Esophagus squamous epithelium (tissue), 5 donors: ENCODE results near the gene SHTN1. TPM values are rescaled to one million over a fixed set of nuclear protein-coding genes. Genes with fewer than 3 reads are reported as not detected.

Experiments used
- DNase-seq: peaks from one replicate; lab custom pipeline; 2025; lab: John Stamatoyannopoulos, UW
- H3K27ac ChIP-seq, 4 donors: fragments of 200-600 bp; sonication (generic); one replicate each; pipeline ENCODE4 v1.5.1; 2016 to 2019; ENCODE audit warnings: mild to moderate bottlenecking in 1 of 4
- H3K27me3 ChIP-seq, 4 donors: fragments of 200-600 bp; sonication (generic); 1 replicate in 3 of 4; 2 replicates in 1 of 4; pipeline versions ENCODE4 v1.5.1 to v1.6.0; 2017 to 2021; ENCODE audit warnings: antibody characterized with exemption in 1 of 4
- H3K36me3 ChIP-seq, 3 donors: fragments of 200-600 bp; sonication (generic); one replicate each; pipeline ENCODE4 v1.5.1; 2016 to 2019
- H3K4me1 ChIP-seq, 3 donors: fragments of 200-600 bp; sonication (generic); one replicate each; pipeline ENCODE4 v1.5.1; 2017 to 2019
- H3K4me3 ChIP-seq, 4 donors: fragments of 200-600 bp; sonication (generic); 1 replicate in 3 of 4; 2 replicates in 1 of 4; pipeline ENCODE4 v1.5.1; 2016 to 2019; ENCODE audit warnings: mild to moderate bottlenecking in 2 of 4, moderate library complexity in 1 of 4
- H3K9me3 ChIP-seq, 3 donors: fragments of 200-600 bp; sonication (generic); one replicate each; pipeline ENCODE4 v1.5.1; 2016 to 2019
- CTCF ChIP-seq, 6 experiments: fragments of 450-650 bp in 4 of 6; fragments of 200-600 bp in 2 of 6; sonication (generic) in 2 of 6; IDR thresholded peaks; one replicate each; pipeline ENCODE4 v1.5.1; 2016 to 2019; ENCODE audit warnings: antibody characterized with exemption in 6 of 6, mild to moderate bottlenecking in 4 of 6, moderate library complexity in 4 of 6
- POLR2A ChIP-seq, 4 donors: fragments of 450-650 bp; IDR thresholded peaks; one replicate each; pipeline ENCODE4 v1.6.1; 2017; ENCODE audit warnings: antibody characterized with exemption in 4 of 4, mild to moderate bottlenecking in 4 of 4, moderate library complexity in 3 of 4
- WGBS, 2 donors: methylation state at CpG; one replicate each; pipeline ENCODE4 v1.1.5; 2018; 5-methylcytosine and 5-hydroxymethylcytosine counted together
- intact Hi-C: fragments of 100-400 bp; cut with DNase I; formaldehyde crosslinking; loops from one replicate; pipeline ENCODE4 v1.15.0; 2022
- total RNA-seq, 4 donors: library from RNA; depleted of rRNA; stranded (reverse); fragments of >200 nt; gene quantifications; one replicate each; pipeline ENCODE4 v1.1.0, GENCODE V29; 2016
- donor health status: DM: yes; HTN: yes; CAD: no.

Gene SHTN1
- total RNA-seq, 4 donors from 2014 or later: 8.6 to 12.5 (median 10.2) TPM

GRCh38 chr10:116864436-116864835 is 140.6 kb downstream of the SHTN1 start:
- TF ChIP-seq CTCF (IDR thresholded peaks at IDR 0.05) (no peak), POLR2A (IDR thresholded peaks at IDR 0.05) (no peak)
- 57 to 82% methylated on average over 2 to 4 of the region's 4 CpGs for WGBS, 2 donors

GRCh38 chr10:116861796-116862195 is 143.2 kb downstream of the SHTN1 start:
- H3K27me3 ChIP-seq: no peaks in the 10 kb centered on the region
- H3K9me3 ChIP-seq: no peaks in the 10 kb centered on the region
- H3K4me3 ChIP-seq: no peak overlapping the region
- intact Hi-C loops: no loop called here
- no peak overlapping the region for H3K27ac ChIP-seq
- no peaks in the 10 kb centered on the region for H3K4me1 ChIP-seq
- no peaks in the 10 kb centered on the region for H3K36me3 ChIP-seq
- WGBS, 2 donors: 66 to 74% methylated on average over 2 of the region's 2 CpGs
- no peak for DNase-seq
- no peak for TF ChIP-seq POLR2A (IDR thresholded peaks at IDR 0.05)
- TF ChIP-seq CTCF (IDR thresholded peaks at IDR 0.05): no peak

More at GRCh38 chr10:116864436-116864835, 140.6 kb downstream of the SHTN1 start:
- Histone ChIP-seq H3K4me3 (no peak overlapping the region), H3K27me3 (no peaks in the 10 kb centered on the region), H3K36me3 (no peaks in the 10 kb centered on the region), H3K4me1 (no peaks in the 10 kb centered on the region), H3K27ac (no peak overlapping the region), H3K9me3 (no peaks in the 10 kb centered on the region)
- no peak for DNase-seq
- intact Hi-C loops: no loop called here

- Histone ChIP-seq H3K9me3 (no peaks in the 10 kb centered on the region), H3K4me1 (no peaks in the 10 kb centered on the region), H3K27me3 (peaks cover 0 to 6% (median 0%) of the 10 kb centered on the region in 4 donors), H3K36me3 (no peaks in the 10 kb centered on the region), H3K4me3 (no peak overlapping the region), H3K27ac (no peak overlapping the region)
- DNase-seq: no peak
- intact Hi-C loops: no loop called here
- TF ChIP-seq POLR2A (IDR thresholded peaks at IDR 0.05): no peak
- no peak for TF ChIP-seq CTCF (IDR thresholded peaks at IDR 0.05)
- WGBS, 2 donors: 87 to 94% methylated on average over 3 of the region's 3 CpGs
These were observed 147.8 kb downstream of the SHTN1 start for GRCh38 chr10:116857156-116857555.

- H3K4me3 ChIP-seq: no peak overlapping the region
- peaks cover 0 to 18% (median 4%) of the 10 kb centered on the region in 3 donors for H3K4me1 ChIP-seq
- TF ChIP-seq POLR2A (IDR thresholded peaks at IDR 0.05) (no peak), CTCF (IDR thresholded peaks at IDR 0.05) (no peak)
- H3K9me3 ChIP-seq: no peaks in the 10 kb centered on the region
- no peak overlapping the region for H3K27ac ChIP-seq
- no peaks in the 10 kb centered on the region for H3K36me3 ChIP-seq
- peaks cover 0 to 23% (median 0%) of the 10 kb centered on the region in 4 donors for H3K27me3 ChIP-seq
- 81 to 83% methylated on average over 4 of the region's 4 CpGs for WGBS, 2 donors
- intact Hi-C loops: no loop called here
- DNase-seq: no peak
These were observed 151.3 kb downstream of the SHTN1 start for GRCh38 chr10:116853701-116854100.

GRCh38 chr10:116853287-116853686 is 151.7 kb downstream of the SHTN1 start:
- DNase-seq: no peak
- Histone ChIP-seq H3K27me3 (peaks cover 0 to 27% (median 0%) of the 10 kb centered on the region in 4 donors), H3K36me3 (no peaks in the 10 kb centered on the region), H3K4me1 (peaks cover 0 to 22% (median 4%) of the 10 kb centered on the region in 3 donors), H3K27ac (no peak overlapping the region), H3K4me3 (no peak overlapping the region), H3K9me3 (no peaks in the 10 kb centered on the region)
- TF ChIP-seq POLR2A (IDR thresholded peaks at IDR 0.05): no peak
- no peak for TF ChIP-seq CTCF (IDR thresholded peaks at IDR 0.05)
- 86 to 90% methylated on average over 4 of the region's 4 CpGs for WGBS, 2 donors
- intact Hi-C loops: no loop called here
